NCI-H2171 (cell line): ENCODE measurements around the gene PSAPL1.

Source experiments
- DNase-seq: peaks from one replicate; lab custom pipeline; 2025; lab: John Stamatoyannopoulos, UW

Gene PSAPL1

DNA sequence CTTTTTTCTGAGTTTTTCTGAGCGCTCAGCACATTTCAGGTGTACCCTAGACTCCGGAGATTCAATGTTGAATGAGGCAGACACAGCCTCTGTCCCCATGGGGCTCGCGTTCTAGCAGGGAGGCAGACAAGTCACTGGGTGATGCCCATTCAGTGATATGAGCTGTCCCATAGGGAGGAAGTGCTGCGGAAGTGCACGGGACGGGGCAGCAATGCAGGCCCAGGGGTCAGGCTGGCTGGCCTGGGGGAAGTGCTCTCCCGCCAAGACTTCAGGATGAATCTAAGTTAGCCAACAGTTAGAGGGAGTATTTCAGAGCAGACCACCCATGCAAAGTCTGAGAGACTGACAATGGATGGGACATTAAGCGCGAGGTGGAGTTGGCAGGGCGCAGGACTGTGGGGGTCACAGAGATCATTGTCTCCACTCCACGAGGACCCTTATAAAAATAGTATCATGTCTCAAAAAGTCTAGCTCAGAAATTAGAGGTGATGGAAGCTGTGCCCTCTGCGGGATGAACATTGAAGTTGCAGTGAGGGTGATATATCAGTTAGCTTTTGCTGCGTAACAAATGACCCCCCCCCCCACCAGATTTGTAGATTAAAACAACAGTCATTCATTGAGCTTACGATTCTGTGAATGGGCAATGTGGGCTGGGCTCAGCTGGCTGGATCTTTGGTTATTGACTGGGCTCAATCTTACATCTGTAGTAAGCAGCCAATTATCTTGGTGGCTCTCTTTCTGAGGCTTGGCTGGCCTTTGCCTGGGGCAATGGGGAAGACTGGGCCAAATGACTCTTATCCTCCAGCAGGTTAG, 16.4 kb downstream of the PSAPL1 start:
- DNase-seq = no peak

DNA sequence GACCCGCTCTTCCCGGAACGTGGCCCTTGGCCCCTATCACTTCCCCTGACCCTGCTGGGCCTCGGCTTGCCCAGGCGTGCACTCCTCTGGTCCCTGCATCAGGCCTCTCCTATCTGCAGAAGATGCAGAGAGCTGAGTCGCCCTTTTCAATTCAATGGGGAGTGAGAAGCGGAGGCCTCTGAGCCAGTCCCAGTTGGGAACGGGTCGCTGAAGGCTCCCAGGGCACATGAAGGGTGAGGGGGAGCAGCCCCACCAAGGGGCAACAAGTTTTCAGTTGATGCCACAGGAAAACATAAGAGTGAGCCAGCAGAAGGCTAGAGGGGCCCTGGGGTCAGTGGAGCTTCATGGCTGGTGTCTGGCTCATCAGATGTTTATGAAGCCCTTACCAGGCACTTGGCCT, 17.1 kb downstream of the PSAPL1 start:
- no peak for DNase-seq

DNA sequence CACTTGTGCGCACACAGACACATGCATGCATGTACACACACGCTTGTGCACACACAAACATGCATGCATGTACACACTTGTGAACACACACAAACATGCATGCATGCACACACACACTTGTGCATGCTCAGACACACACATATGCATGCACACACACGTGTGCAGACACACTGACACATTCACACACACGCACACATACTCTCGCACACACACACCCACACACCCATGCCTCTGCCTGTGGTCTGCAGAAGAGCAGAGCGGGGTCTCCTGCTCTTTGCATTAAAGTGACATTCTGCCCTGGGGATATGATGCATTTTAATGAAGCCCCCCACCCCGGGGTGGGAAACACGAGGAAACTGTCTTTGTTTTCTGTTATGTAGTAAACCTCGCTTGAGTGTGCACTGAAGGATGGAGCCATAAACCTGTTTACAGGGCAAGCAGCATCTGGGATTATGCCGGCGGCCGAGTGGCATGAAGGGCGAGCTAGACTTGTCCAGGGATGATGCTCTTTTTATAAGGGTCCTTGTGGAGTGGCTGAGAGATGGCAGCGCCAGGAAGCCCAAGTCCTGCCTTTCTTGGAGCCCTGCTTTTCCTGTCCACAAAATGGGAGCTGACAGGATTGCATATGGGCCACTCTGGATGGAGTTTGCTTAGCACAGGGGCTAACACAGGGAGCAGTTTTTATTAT, 17.8 kb downstream of the PSAPL1 start:
- no peak for DNase-seq

DNA sequence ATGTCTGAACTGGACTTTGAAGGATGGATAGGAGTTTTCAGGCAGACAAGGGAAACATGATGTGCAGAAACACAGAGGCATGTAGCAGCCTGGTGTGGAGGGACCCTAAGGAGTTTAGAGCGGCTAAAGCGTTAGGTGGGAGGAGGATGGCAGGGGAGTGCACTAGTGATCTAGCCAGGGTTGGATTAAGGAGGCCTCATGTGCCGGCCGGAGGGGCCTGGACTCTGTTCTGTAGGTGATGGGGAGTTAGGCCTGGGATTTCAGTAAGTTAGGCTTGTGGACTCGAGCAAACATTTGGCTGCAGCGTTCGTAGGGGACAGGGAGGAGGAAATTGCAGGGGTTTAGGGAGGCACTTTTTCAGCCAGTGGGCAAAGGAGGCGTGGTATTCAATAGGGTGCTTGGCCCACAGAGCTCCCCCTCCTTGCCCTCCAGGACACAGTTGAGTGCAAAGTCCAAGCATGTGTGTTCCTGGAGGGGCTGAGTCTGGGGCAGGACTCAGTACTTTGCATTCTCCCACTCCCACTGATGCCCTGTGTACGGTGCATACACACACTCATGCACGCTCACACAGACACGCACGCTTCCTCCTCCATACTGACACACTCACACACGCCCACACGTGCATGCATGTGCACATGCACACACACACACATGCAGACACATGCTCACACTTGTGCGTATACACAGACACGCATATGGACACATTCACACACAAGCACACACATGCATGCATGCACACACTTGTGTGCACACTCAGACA, 18.6 kb downstream of the PSAPL1 start:
- no peak for DNase-seq

DNA sequence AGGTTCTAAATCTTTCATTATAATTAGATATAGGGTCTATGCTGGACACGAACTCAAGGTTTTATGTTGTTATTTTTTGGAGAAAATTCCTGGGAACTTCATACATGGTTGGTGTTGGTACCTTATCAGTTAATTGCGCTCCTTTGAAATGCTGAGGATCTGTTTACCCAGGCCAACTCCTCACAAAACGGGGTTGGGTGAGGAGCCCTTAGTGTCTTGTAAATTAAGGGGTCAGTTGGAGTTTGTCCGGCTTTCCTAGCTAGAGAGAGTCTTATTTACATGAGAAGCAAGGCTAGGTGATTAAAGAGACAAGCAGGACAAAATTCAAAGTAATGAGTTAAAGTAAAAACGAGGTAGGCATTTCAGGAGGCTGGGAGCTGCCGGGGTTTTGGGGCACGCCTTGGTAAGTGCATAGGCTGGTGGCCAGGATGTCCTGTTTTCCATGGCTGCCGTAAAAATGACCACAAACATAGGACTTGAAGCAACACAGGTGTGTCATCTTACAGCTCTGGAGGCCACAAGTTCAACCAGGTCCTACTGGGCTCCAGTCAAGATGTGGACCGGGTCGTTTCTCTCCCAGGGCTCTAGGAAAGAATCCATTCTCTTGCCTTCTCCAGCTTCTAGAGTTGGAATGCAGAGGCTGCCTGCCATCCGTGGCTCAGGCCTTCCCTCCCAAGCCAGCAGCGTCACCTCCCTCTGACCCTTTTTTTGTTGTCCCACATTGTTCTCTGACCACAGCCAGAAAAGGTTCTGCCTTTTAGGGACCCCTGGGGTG, 19.8 kb downstream of the PSAPL1 start:
- DNase-seq = no peak

DNA sequence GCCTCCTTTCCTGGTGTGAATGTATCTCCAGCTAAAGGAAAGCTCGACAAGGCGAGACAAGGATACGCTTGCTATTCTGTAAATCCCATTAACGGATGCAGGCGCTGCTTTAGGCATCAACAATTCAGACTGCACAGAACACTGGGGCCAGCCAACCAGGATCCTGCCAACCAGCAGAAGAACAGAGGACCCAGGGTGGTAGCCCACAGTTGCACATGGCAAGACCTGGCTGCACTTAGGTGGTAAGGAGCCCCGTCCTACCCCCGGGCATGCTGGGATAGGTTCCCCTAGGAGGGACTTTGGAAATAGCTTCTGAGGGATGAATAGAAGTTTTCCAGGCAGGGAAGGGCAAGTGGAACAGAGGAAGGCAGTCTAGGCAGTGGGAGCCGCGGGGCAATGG, 20.7 kb downstream of the PSAPL1 start:
- no peak for DNase-seq

DNA sequence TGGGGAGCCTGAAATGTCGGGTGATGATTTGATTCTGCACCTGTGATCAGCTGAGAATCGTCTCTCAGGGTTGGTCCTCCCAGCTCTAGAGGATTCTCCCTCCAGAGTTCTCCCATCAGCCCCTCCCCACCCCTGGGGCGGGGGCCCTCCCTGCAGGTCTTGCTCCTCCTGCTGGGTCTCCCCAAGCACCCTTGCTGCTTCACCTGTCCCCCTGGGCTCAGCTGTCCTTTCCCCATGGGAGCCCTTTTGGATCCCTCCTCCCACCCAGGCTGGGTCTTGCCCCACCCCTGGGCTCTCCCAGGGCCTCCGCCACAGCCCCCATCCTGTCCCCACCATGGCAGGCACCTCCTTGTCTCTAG, 22.2 kb downstream of the PSAPL1 start:
- no peak for DNase-seq

DNA sequence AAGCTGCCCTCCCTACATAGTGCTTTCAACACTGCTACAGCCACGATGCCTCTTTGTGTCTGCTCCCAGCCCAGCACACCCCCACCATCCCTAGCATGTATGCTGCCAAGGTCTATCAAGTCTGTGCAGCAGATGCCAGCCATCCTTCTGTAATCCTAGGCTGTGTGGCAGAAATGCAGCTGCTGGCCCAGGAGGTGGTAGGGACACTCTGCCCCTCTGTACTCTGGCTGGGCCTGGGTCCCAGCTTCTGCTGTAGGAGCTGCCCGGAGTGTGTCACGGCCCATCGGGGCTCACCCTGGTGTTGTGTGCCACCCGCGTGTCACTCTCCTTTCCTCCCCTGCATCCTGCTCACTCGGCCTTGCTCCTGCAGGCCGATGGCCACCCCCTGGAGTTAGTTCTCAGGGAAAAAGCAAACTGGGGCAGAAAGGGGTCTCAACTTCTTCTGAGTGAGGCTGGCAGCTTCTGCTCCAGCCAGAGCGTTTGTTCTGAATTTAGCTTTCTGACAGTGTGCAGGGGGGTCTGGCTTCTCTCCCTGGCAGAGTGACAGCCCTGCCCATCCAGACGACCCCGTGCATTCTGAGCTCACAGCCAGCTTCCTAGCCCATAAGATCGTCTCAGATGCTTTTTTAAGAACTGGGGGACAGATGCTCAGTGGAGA, 22.7 kb downstream of the PSAPL1 start:
- DNase-seq = no peak

DNA sequence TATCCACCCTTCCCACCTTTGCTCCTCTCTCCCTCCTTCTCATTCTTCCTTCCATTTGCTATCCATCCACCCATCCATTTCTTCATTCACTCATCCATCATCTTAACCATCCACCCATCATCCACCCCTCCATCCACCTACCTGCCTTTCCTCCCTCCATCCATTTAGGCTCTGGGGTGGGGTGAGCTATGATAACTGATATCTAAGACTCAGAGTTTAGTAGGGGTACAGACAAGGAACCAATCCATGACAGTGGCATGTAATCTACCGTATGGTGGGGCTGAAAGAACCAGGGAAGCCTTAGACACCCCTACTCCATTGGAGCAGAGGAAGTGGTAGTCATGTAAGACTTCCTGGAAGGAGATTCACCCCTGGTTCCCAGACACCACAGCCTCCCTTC, 23.2 kb downstream of the PSAPL1 start:
- no peak for DNase-seq

DNA sequence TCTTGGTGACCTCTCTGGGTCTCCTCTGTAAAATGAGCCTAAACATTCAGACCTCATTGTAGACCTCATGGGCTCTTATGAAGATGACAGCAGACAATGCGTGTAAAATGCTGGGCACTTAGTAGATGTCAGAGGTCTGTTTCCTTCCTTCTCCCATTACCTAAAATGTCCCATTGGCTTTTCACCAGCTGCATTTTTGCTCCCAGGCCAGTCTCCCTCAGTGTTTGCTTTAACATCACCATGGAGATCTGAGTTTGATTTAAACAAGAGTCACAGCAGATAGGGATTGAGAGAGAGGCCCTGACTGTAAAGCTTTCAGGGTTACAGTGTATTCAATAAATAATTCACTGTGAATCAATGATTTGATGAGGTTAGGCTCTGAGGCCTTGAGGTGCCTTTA, 24.3 kb downstream of the PSAPL1 start:
- no peak for DNase-seq

DNA sequence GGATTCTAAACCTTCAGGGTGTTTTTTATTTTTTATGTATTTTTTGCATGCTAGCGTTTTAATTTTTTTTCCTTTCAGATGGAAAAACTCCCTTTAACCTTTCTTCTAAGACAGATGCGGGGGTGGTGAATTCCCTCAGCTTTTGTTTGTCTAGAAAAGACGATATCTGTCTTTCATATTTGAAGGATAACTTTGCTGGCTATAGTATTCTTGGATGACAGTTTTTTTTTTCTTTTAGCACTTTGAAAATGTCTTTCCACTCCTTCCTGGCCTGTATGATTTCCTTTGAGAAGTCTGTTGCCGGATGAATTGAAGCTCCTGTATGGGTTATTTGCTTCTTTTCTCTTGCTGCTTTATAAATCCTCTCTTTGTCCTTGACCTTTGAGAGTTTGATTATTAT, 26.6 kb downstream of the PSAPL1 start:
- no peak for DNase-seq

DNA sequence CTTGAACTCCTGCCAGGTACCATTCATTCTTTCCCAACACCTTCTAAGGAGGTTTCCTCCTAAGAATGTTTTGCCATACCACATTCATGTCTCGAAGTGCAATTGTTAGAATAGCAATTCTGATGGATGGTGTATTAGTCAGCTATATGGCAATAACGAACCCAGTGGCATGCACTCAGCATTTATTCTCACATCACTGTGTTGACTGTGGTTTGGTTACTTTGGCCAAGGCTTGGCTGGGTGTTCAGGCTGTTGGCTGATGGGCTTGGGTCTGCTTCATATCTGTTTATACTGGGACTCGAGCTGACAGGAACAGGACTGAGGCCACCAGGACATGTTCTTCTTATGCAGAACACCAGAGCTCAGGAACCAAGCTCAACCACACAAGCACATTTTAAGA, 31.7 kb downstream of the PSAPL1 start:
- DNase-seq = no peak

DNA sequence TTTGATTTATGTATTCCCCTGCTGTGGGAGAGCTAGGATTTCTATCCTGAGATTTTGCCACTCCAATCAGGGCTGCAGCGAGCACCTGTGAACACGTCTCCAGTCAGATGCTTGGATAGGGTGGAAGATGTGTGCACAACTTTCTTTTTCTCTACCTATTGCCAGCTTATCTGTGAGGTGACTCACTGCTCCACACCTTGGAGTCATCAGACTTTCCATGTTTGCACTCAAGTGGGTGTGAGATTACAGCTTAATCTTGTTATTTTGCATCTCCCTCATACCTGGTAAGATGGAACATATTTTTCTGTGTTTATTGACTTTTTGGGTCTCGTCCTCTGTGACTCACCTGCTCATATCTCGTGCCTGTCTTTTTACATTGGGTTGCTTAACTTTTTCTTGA, 32.2 kb downstream of the PSAPL1 start:
- DNase-seq = no peak

DNA sequence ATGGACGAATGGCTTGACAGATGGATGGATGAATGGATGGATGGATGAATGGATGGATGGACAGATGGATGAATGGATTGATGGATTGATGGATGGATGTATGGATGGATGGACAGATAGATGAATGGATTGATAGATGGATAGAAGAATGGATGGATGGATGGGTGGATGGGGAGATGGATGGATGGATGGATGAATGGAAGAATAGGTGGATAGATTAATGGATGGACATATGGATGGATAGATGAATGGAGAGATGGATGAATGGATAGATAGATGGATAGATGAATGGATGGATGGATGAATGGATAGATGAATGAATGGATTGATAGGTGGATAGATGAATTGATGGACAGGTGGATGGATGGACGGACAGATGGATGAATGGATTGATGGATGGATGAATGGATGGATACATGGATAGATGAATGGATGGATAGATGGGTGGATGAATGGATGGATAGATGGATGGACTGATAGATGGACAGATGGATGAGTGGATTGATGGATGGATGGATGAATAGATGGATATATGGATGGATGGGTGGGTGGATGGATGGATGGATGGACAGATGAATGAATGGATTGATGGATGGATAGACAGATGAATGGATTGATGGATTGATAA, 33.9 kb downstream of the PSAPL1 start:
- DNase-seq = no peak

DNA sequence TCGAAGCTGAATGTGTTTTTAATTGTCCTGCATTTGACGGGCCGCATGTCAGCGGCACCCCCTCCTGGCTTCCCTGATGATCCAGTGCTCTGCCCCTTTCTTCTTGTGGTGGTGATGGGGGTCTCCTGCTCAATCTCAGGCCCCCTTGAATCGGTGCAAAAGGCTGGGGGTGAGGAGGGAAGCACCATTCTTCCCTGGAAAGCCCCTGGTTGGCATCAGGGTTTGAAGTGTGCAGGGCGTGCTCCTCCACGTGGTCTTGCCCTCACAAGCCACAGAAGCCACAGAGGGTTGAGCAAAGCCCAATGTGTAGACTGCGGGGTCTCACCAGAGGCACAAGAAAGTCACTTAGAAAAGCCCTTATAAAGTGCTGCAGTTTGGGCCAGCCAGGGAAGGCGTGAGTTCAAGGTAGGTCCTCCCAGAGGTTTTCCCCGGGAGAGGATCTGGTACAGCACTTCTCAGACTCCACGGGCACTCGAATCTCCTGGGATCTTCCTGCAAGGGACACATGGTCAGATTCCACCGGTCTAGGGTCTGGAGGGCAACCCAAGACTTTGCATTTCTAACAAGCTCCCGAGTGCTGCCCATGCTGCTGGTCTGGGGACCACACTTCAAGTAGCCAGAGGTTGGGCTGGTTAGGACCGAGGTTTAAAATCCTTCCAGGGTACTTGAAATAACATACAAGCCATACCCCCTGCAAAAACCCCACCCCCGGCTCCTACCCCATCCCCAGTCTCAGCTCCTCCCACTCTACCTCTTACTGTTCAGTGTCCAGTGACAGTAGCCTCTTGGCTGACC, 35.1 kb downstream of the PSAPL1 start:
- DNase-seq = no peak

DNA sequence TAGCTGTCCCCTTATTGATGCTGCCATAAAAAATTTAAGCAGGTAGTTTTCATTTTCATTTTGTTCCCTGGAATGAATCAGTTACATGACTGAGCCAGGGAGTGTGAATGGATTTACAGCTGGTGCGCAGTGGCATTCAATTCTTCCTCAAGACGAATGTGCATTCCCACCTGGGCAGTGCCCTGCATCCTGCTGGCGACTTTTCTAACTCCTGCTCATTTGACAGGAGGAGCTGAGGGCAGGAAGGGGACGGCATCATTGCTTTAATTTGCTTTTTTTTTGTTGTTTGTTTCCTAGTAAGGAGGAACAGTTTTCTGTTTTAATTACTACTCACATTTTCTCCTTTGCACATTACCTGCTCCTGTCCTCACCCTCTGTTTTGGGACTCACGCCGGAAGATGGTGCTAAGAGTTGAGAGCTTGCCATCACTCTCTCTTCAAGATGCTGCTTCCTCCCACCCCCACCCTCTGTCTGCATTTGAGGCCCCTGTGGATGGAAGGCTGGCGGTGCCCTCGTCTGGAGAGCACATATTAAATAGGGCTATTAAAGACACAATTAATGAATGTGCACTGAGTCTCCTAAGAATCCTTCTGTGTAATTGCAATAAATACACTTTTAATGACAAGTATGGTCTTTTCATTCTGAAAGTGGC, 35.8 kb downstream of the PSAPL1 start:
- no peak for DNase-seq

DNA sequence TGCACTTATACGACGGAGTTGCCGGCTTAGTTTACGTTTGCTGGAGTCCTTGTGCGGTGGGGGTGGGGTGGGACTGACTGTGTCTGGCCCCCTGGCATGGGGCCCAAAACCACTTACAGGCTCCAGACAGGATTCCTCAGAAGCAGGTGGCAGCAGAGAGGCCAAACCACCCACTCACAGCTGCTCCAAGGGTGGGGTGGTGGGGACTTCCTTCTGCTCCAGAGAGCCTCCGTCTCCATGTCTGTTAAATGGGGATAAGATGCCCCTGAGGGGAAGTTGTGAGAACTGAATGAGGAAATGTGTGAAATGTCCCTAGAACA, 36.7 kb downstream of the PSAPL1 start:
- DNase-seq = peak; percentile 77

DNA sequence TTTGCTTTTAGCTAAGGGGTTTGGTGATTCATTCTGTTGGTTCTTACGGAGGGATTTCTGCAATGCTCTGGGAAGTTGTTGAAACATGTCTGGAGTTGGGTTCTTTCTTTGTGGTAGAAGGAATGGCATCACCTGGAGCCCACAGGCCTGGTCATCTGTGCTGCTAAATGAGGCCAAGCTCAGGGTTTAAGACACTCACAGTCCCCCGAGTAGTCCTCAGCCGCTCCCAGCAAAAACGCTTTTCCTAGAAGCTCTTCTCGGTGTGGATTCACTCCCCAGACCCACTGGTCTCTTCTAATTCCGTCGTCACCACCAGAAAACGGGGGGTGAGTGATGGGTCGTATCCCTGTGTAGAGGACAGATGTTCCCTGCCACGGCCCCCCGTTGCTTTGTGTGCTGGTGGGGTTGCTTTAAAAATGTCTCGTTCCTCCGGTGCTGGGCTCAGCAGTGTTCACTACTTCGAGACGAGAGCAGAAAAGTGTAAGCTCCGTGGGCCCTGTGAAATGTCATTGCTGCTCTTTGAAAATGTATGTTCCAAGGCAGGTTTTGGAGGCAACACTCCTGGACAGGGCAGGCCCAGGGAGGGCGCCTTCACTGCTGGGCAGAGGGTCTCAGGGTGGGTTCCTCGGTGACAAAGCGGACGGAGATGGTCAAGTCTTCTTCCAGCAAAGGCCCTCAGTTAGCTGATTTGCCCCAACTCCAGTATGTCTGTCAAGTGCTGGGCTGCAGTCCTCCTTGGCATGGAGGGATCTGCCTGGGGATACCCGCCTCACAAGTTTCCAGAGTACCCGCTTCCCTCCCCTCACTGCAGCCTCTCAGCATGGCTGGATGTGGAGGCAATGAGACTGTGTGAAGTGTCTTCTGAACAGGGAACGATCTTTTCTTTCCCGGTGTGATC, 37.3 kb downstream of the PSAPL1 start:
- no peak for DNase-seq
